Activated T-helper 1 cell treated with anti-CD3 and anti-CD28 coated beads, Interleukin-12 subunit alpha, Interleukin-12 subunit beta, Interleukin-2, Interleukin-4 antibody, amounts not matched to agents 30 ng/mL and 10 ng/mL and 1 ng/mL, durations not matched to agents 14 hours and 24 hours and 36 hours (primary cell): ENCODE data around the gene EMC10. TPM values are rescaled to one million over a fixed set of nuclear protein-coding genes. Genes with fewer than 3 reads are reported as not detected.
"Not testable (repeated sequence)": the region's sequence is repeated elsewhere in the genome, so short reads cannot be mapped to it uniquely, and the experiment has no call there.

ENCODE experiments used
- DNase-seq: peaks from one replicate; pipeline ENCODE4 v3.0.0; 2021; ENCODE audit warnings: low spot score
- H3K27ac Mint-ChIP-seq: one replicate; pipeline ENCODE4 v1.8.0; 2021; ENCODE audit warnings: mild to moderate bottlenecking, mixed read lengths
- H3K27me3 Mint-ChIP-seq: one replicate; pipeline ENCODE4 v1.8.0; 2022; ENCODE audit warnings: mild to moderate bottlenecking, moderate library complexity, mixed read lengths; ENCODE audit not compliant: insufficient read depth
- H3K36me3 Mint-ChIP-seq: one replicate; pipeline ENCODE4 v1.8.0; 2021; ENCODE audit warnings: low read depth, mixed read lengths
- H3K4me1 Mint-ChIP-seq: one replicate; pipeline ENCODE4 v1.8.0; 2021; ENCODE audit warnings: low read depth, mixed read lengths
- H3K4me3 Mint-ChIP-seq: one replicate; pipeline ENCODE4 v1.8.0; 2021; ENCODE audit warnings: mild to moderate bottlenecking, moderate library complexity, mixed read lengths
- H3K9me3 Mint-ChIP-seq: one replicate; pipeline ENCODE4 v1.8.0; 2021; ENCODE audit warnings: mixed read lengths
- intact Hi-C: fragments of 100-400 bp; cut with micrococcal nuclease; formaldehyde crosslinking; loops from one replicate; pipeline ENCODE4 v1.15.1; 2024
- total RNA-seq: library from RNA; stranded (reverse); gene quantifications from 2 replicates; pipeline ENCODE4 v1.2.3, GENCODE V29; 2022

EMC10 gene
- total RNA-seq, 1 donor from 2014 or later, result 95.4 TPM

DNA sequence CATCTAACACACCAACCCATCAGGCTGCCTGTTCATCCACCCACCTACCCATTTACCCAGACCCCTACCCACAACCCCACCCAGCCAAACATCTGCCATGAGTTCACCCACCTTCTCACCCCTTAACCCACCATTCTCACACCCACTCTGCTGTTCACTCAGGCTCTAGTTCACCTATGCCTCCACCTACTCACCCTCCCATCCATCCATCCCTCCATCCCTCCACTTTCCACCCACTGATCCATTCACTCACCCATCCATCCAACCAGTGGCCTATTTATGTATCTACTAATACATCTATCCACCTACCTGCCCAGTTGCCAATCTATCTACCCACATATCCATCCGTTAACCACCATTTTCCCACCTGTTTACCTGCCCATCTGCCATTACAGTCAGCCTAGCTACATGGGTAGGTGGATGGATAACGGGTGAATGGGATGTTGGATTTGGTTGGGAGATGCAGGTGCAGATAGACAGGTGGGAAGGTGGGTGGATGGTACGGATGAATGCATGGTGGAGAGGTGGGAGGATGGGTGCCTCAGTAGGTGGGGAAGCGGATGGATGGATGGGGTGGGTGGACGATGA lies 38.4 kb upstream of the EMC10 start:
- intact Hi-C loops, result no loop called here
- H3K9me3 Mint-ChIP-seq, result no peaks in the 10 kb centered on the region

DNA sequence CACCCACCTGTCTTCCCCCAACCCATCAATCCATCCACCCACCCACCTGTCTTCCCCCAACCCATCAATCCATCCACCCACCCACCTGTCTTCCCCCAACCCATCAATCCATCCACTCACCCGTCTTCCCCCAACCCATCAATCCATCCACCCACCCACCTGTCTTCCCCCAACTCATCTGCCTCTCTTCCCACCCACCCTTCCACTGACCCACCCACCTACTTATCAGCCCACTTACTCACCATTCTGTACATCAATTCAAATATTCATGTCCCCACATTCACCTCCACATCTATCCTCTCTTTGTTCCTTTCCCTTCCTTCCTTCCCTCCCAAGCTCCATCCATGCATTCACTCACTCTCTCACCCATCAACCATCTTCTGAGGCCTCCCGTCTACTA lies 37.2 kb upstream of the EMC10 start:
- H3K9me3 Mint-ChIP-seq, H3K27me3 Mint-ChIP-seq, DNase-seq, intact Hi-C loops, H3K36me3 Mint-ChIP-seq, H3K4me3 Mint-ChIP-seq, H3K27ac Mint-ChIP-seq, H3K4me1 Mint-ChIP-seq: not testable (repeated sequence)

More for the DNA sequence above, 38.4 kb upstream of the EMC10 start:
- no peaks in the 10 kb centered on the region for H3K36me3 Mint-ChIP-seq
- no peak overlapping the region for H3K4me3 Mint-ChIP-seq
- DNase-seq, result no peak
- H3K4me1 Mint-ChIP-seq, result no peaks in the 10 kb centered on the region
- H3K27ac Mint-ChIP-seq, result no peak overlapping the region
- peaks cover 10% of the 10 kb centered on the region for H3K27me3 Mint-ChIP-seq

DNA sequence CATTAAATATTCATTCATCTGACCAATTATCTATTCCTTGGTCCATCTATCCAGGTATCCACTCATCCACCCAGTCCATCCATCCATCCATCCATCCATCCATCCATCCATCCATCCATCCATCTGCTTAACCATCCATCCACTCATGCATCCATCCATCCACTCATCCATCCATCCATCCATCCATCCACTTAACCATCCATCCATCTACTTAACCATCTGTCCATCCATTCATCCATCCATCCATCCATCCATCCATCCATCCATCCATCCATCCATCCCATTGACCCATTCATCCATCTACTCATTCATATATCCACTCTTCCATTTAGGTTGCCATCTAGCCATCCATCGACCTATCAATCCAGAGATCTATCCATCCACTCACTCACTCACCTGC lies 32.2 kb upstream of the EMC10 start:
- Mint-ChIP-seq H3K9me3 (no peaks in the 10 kb centered on the region), H3K4me3 (no peak overlapping the region), H3K27ac (no peak overlapping the region), H3K36me3 (no peaks in the 10 kb centered on the region), H3K4me1 (no peaks in the 10 kb centered on the region), H3K27me3 (peaks cover 3% of the 10 kb centered on the region)
- intact Hi-C loops, result no loop called here
- no peak for DNase-seq

DNA sequence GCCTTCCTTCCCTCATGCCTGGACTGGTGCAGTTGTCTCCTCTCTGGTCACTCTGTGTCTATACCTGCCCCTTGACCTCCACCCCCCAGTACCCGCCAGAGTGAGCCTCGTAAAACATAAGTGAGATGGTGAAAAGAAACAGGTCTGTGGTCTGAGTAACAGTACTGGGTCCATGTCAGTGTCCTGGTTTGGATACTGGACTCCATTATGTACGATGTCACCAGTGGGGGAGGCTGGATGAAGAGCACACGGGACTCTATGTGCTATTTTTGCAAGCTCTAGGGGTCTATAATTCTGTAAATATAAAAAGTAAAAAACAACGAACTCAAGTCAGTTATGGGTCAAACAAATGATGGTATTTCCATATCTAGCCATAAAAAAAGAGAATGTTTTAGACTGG lies 29.3 kb upstream of the EMC10 start:
- no peak for DNase-seq
- H3K27ac Mint-ChIP-seq, result no peak overlapping the region
- intact Hi-C loops, result no loop called here
- no peaks in the 10 kb centered on the region for H3K4me1 Mint-ChIP-seq
- peaks cover 3% of the 10 kb centered on the region for H3K27me3 Mint-ChIP-seq
- no peaks in the 10 kb centered on the region for H3K36me3 Mint-ChIP-seq
- H3K4me3 Mint-ChIP-seq, result no peak overlapping the region
- no peaks in the 10 kb centered on the region for H3K9me3 Mint-ChIP-seq

DNA sequence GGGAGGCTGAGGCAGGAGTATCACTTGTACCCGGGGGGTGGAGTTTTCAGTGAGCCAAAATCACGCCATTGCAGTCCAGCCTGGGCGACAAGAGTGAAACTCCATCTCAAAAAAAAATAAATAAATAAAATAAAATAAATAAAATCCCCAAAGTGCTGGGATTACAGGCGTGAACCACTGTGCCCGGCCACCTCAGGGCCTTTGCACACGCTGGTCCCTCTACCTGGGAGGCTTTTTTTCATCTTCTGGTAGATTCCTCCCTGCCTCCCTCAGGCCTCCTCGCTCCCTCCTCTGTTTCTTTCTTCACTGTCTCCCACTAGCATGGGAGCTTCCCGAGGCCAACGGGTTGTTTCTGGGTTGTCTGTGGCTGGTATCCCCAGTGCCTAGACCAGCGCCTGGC lies 28.6 kb upstream of the EMC10 start:
- DNase-seq, result no peak
- Mint-ChIP-seq H3K27me3 (peaks cover 3% of the 10 kb centered on the region), H3K4me3 (no peak overlapping the region), H3K9me3 (no peaks in the 10 kb centered on the region), H3K27ac (no peak overlapping the region), H3K36me3 (no peaks in the 10 kb centered on the region), H3K4me1 (no peaks in the 10 kb centered on the region)
- intact Hi-C loops, result no loop called here

DNA sequence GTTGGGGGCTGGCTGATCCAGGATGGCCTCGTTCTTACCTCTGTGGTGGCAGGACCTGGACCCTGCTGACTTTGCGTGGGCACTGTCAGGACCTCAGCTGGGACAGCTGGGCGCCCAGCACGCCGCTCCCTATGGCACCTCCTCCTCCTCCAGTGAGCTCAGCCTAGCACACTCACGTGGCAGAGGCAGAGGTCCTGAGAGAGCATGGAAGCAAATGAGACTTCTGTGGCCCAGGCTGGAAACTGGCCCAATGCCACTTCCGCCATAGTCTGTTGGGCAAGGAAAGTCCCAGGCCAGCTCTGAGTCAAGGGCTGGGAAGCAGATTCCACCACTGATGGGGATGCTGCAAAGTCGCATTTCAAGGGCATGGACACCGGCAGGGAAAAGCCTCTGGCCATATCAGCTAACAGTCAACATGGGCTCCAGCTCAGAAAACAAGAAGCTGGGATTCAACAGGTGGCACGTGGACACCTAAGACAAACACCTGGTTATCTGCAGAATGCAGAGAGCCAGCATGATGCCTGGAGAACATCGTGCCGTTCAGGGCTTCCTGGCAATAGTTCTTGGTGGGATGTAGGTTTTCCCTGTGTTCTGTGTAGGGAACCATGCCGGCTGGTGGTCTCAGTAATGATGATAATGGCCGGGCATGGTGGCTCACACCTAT lies 26.9 kb upstream of the EMC10 start:
- Mint-ChIP-seq H3K27ac (no peak overlapping the region), H3K27me3 (peaks cover 3% of the 10 kb centered on the region), H3K4me3 (no peak overlapping the region), H3K36me3 (no peaks in the 10 kb centered on the region), H3K9me3 (no peaks in the 10 kb centered on the region), H3K4me1 (no peaks in the 10 kb centered on the region)
- DNase-seq, result no peak
- intact Hi-C loops, result no loop called here

DNA sequence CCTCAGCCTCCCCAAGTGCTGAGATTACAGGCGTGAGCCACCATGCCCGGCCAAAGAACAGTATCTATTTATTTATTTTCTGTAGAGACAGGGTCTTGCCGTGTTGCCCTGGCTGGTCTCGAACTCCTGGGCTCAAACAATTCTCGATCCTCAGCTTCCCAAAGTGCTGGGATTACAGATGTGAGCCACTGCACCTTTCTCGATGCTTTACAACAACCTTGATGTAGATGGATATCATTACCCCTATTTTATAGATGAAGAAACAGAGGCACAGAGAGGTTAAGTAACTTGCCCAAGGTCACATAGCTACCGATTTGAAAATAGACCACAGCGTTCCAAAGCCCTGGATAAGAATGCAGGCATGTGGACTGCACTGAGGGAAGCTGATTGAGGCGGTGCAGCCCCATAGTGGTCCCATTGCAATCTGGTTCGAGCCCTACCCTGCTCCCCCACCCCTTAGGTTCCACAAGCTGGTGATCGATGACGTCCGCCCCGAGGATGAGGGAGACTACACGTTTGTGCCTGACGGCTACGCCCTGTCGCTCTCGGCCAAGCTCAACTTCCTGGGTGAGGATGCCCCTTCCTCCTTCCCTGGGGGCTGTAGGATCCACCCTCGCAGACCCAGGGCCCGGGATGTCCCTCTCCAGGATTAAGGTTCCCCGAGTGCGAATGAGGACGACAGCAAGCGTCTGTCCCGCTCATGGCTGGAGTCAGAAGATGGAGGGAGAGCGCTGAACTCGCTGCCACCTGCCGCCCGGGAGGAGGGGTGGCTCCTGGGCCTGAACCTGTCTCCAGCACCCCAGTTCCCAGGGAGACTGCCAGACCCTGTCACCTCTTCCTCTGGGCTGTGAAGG lies 25.7 kb upstream of the EMC10 start:
- H3K4me1 Mint-ChIP-seq, result no peaks in the 10 kb centered on the region
- no peak overlapping the region for H3K27ac Mint-ChIP-seq
- H3K27me3 Mint-ChIP-seq, result peaks cover 3% of the 10 kb centered on the region
- no peaks in the 10 kb centered on the region for H3K36me3 Mint-ChIP-seq
- H3K9me3 Mint-ChIP-seq, result no peaks in the 10 kb centered on the region
- DNase-seq, result no peak
- intact Hi-C loops, result no loop called here
- no peak overlapping the region for H3K4me3 Mint-ChIP-seq

DNA sequence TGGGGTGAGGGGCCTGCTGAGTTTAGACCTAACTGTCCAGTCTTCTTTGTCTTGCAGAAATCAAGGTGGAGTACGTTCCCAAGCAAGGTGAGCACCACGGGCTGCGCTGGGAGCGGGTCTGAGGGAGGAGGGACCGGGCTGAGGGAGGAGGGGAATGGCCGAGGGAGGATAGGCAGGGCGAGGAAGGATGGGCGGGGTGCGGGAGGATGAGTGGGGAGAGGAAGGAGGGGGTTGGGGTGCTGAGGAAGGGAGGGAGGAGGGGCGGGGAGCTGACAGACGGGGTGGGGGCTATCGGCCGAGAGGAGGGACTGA lies 25.1 kb upstream of the EMC10 start:
- intact Hi-C loops, result no loop called here
- H3K27ac Mint-ChIP-seq, result no peak overlapping the region
- peaks cover 3% of the 10 kb centered on the region for H3K27me3 Mint-ChIP-seq
- H3K36me3 Mint-ChIP-seq, result no peaks in the 10 kb centered on the region
- DNase-seq, result no peak
- H3K4me3 Mint-ChIP-seq, result no peak overlapping the region
- H3K9me3 Mint-ChIP-seq, result no peaks in the 10 kb centered on the region
- no peaks in the 10 kb centered on the region for H3K4me1 Mint-ChIP-seq

DNA sequence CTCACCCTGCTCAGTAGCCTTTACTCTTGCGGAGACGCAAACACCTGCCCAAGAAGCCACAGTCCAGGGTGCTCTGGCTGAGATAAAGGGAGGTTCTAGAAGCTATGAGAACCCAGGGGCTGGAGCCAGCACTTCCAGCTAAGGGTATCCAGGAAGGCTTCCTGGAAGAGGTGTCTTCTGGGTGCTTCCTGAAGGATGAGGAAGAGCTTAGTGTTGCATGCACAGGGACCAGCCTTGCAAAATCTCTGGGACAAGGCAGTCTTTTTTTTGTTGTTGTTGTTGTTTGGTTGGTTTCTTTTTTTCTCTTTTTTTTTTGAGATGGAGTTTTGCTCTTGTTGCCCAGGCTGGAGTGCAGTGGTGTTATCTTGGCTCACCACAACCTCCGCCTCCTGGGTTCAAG lies 23.1 kb upstream of the EMC10 start:
- Mint-ChIP-seq H3K27ac (no peak overlapping the region), H3K4me3 (no peak overlapping the region), H3K27me3 (peaks cover 3% of the 10 kb centered on the region), H3K4me1 (no peaks in the 10 kb centered on the region), H3K9me3 (no peaks in the 10 kb centered on the region), H3K36me3 (no peaks in the 10 kb centered on the region)
- DNase-seq, result no peak
- intact Hi-C loops, result no loop called here

DNA sequence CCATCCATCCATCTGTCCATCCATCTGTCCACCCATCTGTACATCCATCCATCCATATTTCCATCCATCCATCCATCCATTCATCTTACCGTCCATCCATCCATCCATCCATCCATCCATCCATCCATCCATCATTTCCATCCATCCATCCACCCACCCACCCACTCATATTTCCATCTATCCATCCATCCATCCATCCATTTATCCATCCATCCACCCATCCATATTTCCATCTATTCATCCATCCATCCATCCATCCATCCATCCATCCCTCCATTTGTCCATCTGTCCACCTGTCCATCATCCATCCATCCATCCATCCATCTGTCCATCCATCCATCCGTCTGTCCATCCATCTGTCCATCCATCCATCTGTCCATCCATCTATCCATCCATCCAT lies 20.3 kb upstream of the EMC10 start:
- peaks cover 2% of the 10 kb centered on the region for H3K27me3 Mint-ChIP-seq
- H3K36me3 Mint-ChIP-seq, result no peaks in the 10 kb centered on the region
- no peak overlapping the region for H3K27ac Mint-ChIP-seq
- DNase-seq, result no peak
- intact Hi-C loops, result no loop called here
- no peaks in the 10 kb centered on the region for H3K9me3 Mint-ChIP-seq
- H3K4me3 Mint-ChIP-seq, result no peak overlapping the region
- peaks cover under 1% of the 10 kb centered on the region for H3K4me1 Mint-ChIP-seq

DNA sequence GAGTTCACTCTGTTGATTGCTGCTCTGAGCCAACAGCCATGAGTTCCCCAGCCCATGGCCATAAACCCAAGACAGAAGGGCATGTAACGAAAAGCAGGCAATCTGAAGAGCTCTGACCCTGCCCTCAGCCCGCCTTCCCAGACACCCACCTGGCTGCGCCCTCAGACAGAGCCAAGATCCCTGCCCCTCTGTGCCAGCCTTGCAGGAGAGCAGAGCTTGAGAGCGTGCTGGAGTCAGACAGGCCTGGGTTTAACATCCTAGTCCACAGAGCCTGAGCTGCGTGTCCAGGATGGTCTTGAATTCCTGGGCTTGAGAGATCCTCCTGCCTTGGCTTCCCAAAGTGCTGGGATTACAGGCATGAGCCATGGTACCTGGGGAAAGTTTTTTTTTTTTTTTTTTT lies 19.0 kb upstream of the EMC10 start:
- H3K27me3 Mint-ChIP-seq, result no peaks in the 10 kb centered on the region
- intact Hi-C loops, result no loop called here
- H3K27ac Mint-ChIP-seq, result no peak overlapping the region
- H3K36me3 Mint-ChIP-seq, result no peaks in the 10 kb centered on the region
- no peaks in the 10 kb centered on the region for H3K9me3 Mint-ChIP-seq
- no peak overlapping the region for H3K4me3 Mint-ChIP-seq
- H3K4me1 Mint-ChIP-seq, result peaks cover 8% of the 10 kb centered on the region
- no peak for DNase-seq

DNA sequence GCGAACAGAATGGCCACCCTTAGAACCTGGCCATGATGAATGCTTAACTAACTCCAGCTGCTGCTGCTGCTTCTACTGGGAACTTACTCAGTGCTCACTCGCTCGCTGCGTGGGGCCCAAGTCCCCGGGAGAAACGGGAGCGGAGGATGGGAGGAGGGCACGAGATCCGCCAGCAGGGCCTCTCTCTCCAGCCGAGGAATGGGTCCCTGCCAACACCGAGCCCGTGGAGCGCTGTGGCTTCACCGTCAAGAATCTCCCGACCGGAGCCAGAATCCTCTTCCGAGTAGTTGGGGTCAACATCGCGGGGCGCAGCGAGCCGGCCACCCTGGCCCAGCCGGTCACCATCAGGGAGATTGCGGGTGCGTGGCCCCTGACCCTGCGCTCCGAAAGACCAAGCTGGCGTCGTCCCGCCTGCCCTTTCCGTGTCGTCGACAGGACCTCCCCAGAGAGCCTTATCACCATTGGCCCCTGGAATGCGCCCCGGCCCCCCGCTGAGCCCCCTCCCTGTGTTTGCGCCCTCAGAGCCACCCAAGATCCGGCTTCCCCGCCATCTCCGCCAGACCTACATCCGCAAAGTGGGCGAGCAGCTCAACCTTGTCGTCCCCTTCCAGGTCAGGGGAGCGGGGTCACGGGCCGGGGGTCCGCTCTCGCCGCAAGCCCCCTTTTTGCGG lies 17.8 kb upstream of the EMC10 start:
- no peaks in the 10 kb centered on the region for H3K36me3 Mint-ChIP-seq
- H3K9me3 Mint-ChIP-seq, result no peaks in the 10 kb centered on the region
- peaks cover 8% of the 10 kb centered on the region for H3K4me1 Mint-ChIP-seq
- no peak overlapping the region for H3K27ac Mint-ChIP-seq
- intact Hi-C loops, result no loop called here
- H3K27me3 Mint-ChIP-seq, result no peaks in the 10 kb centered on the region
- no peak for DNase-seq
- no peak overlapping the region for H3K4me3 Mint-ChIP-seq

DNA sequence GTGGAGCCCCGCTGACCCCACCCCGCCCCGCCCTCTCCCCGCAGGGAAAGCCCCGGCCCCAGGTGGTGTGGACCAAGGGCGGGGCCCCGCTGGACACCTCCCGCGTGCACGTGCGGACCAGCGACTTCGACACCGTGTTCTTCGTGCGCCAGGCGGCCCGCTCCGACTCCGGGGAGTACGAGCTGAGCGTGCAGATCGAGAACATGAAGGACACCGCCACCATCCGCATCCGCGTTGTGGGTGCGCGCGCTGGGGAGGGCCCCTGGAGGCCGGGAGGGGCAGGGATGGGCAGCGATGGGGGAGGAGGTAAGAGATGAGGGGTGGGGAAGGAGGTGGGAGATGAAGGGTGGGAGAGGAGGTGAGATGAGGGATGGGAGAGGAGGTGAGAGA lies 17.2 kb upstream of the EMC10 start:
- peaks cover 8% of the 10 kb centered on the region for H3K4me1 Mint-ChIP-seq
- no peak for DNase-seq
- no peak overlapping the region for H3K4me3 Mint-ChIP-seq
- no peaks in the 10 kb centered on the region for H3K36me3 Mint-ChIP-seq
- H3K9me3 Mint-ChIP-seq, result no peaks in the 10 kb centered on the region
- H3K27me3 Mint-ChIP-seq, result no peaks in the 10 kb centered on the region
- H3K27ac Mint-ChIP-seq, result no peak overlapping the region
- intact Hi-C loops, result no loop called here
